HepG2 (cell line): ENCODE results near the gene TEKT5. TPM values are rescaled to one million over a fixed set of nuclear protein-coding genes. Genes with fewer than 3 reads are reported as not detected.

Experiments used
- CC2D1A ChIP-seq: sonication (generic); formaldehyde crosslinking; IDR thresholded peaks from 2 replicates; pipeline ENCODE4 v1.8.1; 2023; ENCODE audit warnings: mild to moderate bottlenecking, missing genetic modification reagents
- DNMT3B ChIP-seq: conservative IDR thresholded peaks from 2 replicates; pipeline ENCODE4 v1.6.1; 2016; ENCODE audit warnings: missing biosample characterization, control low read depth
- KLF16 ChIP-seq, 2 experiments: sonication (generic) in 1 of 2; formaldehyde crosslinking in 1 of 2; IDR thresholded peaks; 2 replicates each; pipeline versions ENCODE4 v1.6.1 to v1.8.0; 2016 to 2023; ENCODE audit warnings: missing genetic modification reagents in 2 of 2, missing compliant biosample characterization in 1 of 2
- MAFK ChIP-seq, 2 experiments: IDR thresholded peaks in 1 of 2; conservative IDR thresholded peaks in 1 of 2; 2 replicates each; pipeline ENCODE4 v1.6.1; 2011; ENCODE audit warnings: improper control_type of control experiment in 2 of 2, low read length in 2 of 2
- MED13 ChIP-seq: sonication (generic); formaldehyde crosslinking; IDR thresholded peaks from 2 replicates; pipeline ENCODE4 v1.5.0; 2020; ENCODE audit warnings: missing genetic modification reagents
- MYC ChIP-seq: sonication (generic); formaldehyde crosslinking; IDR thresholded peaks from 2 replicates; pipeline ENCODE4 v1.9.0; 2021; ENCODE audit warnings: missing genetic modification reagents, borderline replicate concordance
- NCOA2 ChIP-seq: sonication (generic); formaldehyde crosslinking; IDR thresholded peaks from 2 replicates; pipeline ENCODE4 v1.8.0; 2022; ENCODE audit warnings: inconsistent platforms
- NFYC ChIP-seq: IDR thresholded peaks from 2 replicates; pipeline ENCODE4 v1.6.1; 2016; ENCODE audit warnings: missing genetic modification reagents, missing compliant biosample characterization
- NPAS2 ChIP-seq: sonication (generic); formaldehyde crosslinking; IDR thresholded peaks from 2 replicates; pipeline ENCODE4 v1.8.0; 2022; ENCODE audit warnings: mild to moderate bottlenecking, missing genetic modification reagents, borderline replicate concordance
- PITX1 ChIP-seq: sonication (generic); formaldehyde crosslinking; IDR thresholded peaks from 2 replicates; pipeline ENCODE4 v1.5.1; 2020; ENCODE audit warnings: mild to moderate bottlenecking, missing genetic modification reagents
- POGZ ChIP-seq: sonication (generic); formaldehyde crosslinking; IDR thresholded peaks from 2 replicates; pipeline ENCODE4 v1.4.0; 2020; ENCODE audit warnings: mild to moderate bottlenecking, missing genetic modification reagents
- PRPF4 ChIP-seq: fragments of 200-400 bp; formaldehyde crosslinking; IDR thresholded peaks from 2 replicates; pipeline ENCODE4 v1.6.1; 2016; ENCODE audit warnings: low read length, low read depth; ENCODE audit not compliant: poor library complexity, severe bottlenecking
- SOX6 ChIP-seq, 2 experiments: fragments of 450-650 bp in 1 of 2; sonication (generic) in 1 of 2; formaldehyde crosslinking in 1 of 2; IDR thresholded peaks; 2 replicates each; pipeline versions ENCODE4 v1.4.0 to v1.6.1; 2017 to 2020; ENCODE audit warnings: antibody characterized with exemption in 1 of 2, mild to moderate bottlenecking in 1 of 2, missing genetic modification reagents in 1 of 2
- STAT5B ChIP-seq: sonication (generic); formaldehyde crosslinking; IDR thresholded peaks from 2 replicates; pipeline ENCODE4 v1.4.0; 2020; ENCODE audit warnings: missing genetic modification reagents
- TBX3 ChIP-seq: fragments of 450-650 bp; IDR thresholded peaks from 2 replicates; pipeline ENCODE4 v1.6.1; 2017; ENCODE audit warnings: antibody characterized with exemption, mild to moderate bottlenecking, inconsistent platforms, borderline replicate concordance
- TEAD3 ChIP-seq: optimal IDR thresholded peaks from 2 replicates; pipeline ENCODE3; 2016; ENCODE audit warnings: borderline replicate concordance
- ZNF350 ChIP-seq: sonication (generic); formaldehyde crosslinking; IDR thresholded peaks from 2 replicates; pipeline ENCODE4 v1.4.0; 2020; ENCODE audit warnings: mild to moderate bottlenecking, low read depth, missing genetic modification reagents, borderline replicate concordance
- ZNF431 ChIP-seq: sonication (generic); formaldehyde crosslinking; IDR thresholded peaks from 2 replicates; pipeline ENCODE4 v1.9.0; 2022; ENCODE audit warnings: missing genetic modification reagents, low read depth, mild to moderate bottlenecking, borderline replicate concordance
- ZNF569 ChIP-seq: sonication (generic); formaldehyde crosslinking; IDR thresholded peaks from 2 replicates; pipeline ENCODE4 v1.5.0; 2020; ENCODE audit warnings: mild to moderate bottlenecking, missing genetic modification reagents, moderate library complexity, borderline replicate concordance
- ZNF83 ChIP-seq: sonication (generic); formaldehyde crosslinking; IDR thresholded peaks from 2 replicates; pipeline ENCODE4 v1.4.0; 2020; ENCODE audit warnings: missing genetic modification reagents, mild to moderate bottlenecking, borderline replicate concordance
- polyA plus RNA-seq, 8 experiments: library from polyadenylated mRNA; depleted of rRNA in 3 of 8; stranded (reverse) in 7 of 8; unstranded in 1 of 8; fragments of >200 nt; fragmentation: Illumina TruSeq in 4 of 8; extraction: Trizol in 4 of 8; gene quantifications; 2 replicates each; pipeline versions ENCODE4 v1.2.1 to v1.2.3, GENCODE V29; 2011 to 2016; ENCODE audit warnings: low read depth in 4 of 8, missing spikeins in 1 of 8, mixed read lengths in 1 of 8; ENCODE audit not compliant: insufficient read depth in 1 of 8
- total RNA-seq, 5 experiments: library from RNA; depleted of rRNA; stranded (reverse); fragments of >200 nt; fragmentation: Illumina TruSeq; extraction: Trizol; gene quantifications; 2 replicates each; pipeline ENCODE4 v1.2.3, GENCODE V29; 2016; ENCODE audit warnings: low read depth in 1 of 5
- TF ChIP-seq, protein P1 (sequence below): sonication (generic); formaldehyde crosslinking; IDR thresholded peaks from 2 replicates; pipeline ENCODE4 v1.8.0; 2022; ENCODE audit warnings: low read depth, missing genetic modification reagents
- TF ChIP-seq, protein P2 (sequence below): sonication (generic); formaldehyde crosslinking; IDR thresholded peaks from 2 replicates; pipeline ENCODE4 v1.5.1; 2020; ENCODE audit warnings: missing genetic modification reagents, mild to moderate bottlenecking, borderline replicate concordance
- TF ChIP-seq, protein P3 (sequence below): sonication (generic); formaldehyde crosslinking; conservative IDR thresholded peaks from 2 replicates; pipeline ENCODE4 v1.4.0; 2020; ENCODE audit warnings: mild to moderate bottlenecking, missing genetic modification reagents, moderate library complexity

Gene TEKT5
- total and polyA plus RNA-seq, 2 of the 13 experiments (the other 11 are each of a cell fraction or from before 2014, with no cell fraction given): 0.16 TPM; not detected in 1

DNA sequence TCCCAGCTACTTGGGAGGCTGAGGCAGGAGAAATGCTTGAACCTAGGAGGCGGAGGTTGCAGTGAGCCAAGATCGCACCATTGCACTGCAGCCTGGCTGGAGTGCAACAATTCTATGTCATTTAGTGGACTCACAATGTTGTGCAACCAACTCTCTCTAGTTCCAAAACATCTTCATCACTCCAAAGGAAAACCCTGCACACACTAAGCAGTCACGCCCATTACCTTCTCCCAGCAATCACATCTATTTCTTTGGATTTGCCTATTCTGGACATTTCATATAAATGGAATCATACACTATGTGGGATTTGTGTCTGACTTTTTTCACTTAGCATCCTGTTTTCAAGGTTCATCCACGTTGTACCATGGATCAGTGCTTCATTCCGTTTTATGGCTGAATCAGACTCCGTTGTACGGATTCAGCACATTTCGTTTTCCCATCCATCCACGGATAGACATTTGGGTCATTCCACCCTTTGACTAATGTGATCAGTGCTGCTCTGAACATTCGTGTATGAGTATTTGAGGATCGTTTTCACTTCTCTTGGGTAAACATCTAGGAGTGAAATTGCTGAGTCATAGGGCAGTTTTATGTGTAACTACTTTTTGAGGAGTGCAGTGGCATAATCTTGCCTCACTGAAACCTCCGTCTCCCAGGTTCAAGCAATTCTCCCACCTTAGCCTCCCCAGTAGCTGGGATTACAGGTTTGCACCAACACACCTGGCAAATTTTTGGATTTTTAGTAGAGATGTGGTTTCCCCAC is 69.0 kb downstream of the TEKT5 start (continued):
- TF ChIP-seq ZNF350: no peak
- TF ChIP-seq NFYC (CRISPR knock-in tag): no peak
- TF ChIP-seq TEAD3 (CRISPR knock-in tag): peak; percentile 71
- no peak for TF ChIP-seq ZNF569 (CRISPR knock-in tag)
- no peak for TF ChIP-seq MYC (CRISPR knock-in tag)
- peak in 1 of 2 experiments; percentile 75; a peak in 1 of 4 replicates for TF ChIP-seq KLF16 (CRISPR knock-in tag; IDR thresholded peaks at IDR 0.05)
- peak; percentile 40; the same call in 1 of the 2 replicates for TF ChIP-seq TBX3
- TF ChIP-seq, protein P1, sequence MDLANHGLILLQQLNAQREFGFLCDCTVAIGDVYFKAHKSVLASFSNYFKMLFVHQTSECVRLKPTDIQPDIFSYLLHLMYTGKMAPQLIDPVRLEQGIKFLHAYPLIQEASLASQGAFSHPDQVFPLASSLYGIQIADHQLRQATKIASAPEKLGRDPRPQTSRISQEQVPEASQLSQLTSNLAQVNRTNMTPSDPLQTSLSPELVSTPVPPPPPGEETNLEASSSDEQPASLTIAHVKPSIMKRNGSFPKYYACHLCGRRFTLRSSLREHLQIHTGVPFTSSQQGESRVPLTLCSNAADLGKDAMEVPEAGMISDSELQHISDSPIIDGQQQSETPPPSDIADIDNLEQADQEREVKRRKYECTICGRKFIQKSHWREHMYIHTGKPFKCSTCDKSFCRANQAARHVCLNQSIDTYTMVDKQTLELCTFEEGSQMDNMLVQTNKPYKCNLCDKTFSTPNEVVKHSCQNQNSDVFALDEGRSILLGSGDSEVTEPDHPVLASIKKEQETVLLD: no peak
- TF ChIP-seq, protein P2, sequence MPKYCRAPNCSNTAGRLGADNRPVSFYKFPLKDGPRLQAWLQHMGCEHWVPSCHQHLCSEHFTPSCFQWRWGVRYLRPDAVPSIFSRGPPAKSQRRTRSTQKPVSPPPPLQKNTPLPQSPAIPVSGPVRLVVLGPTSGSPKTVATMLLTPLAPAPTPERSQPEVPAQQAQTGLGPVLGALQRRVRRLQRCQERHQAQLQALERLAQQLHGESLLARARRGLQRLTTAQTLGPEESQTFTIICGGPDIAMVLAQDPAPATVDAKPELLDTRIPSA (CRISPR knock-in tag): no peak
- TF ChIP-seq STAT5B (CRISPR knock-in tag): no peak
- TF ChIP-seq, protein P3, sequence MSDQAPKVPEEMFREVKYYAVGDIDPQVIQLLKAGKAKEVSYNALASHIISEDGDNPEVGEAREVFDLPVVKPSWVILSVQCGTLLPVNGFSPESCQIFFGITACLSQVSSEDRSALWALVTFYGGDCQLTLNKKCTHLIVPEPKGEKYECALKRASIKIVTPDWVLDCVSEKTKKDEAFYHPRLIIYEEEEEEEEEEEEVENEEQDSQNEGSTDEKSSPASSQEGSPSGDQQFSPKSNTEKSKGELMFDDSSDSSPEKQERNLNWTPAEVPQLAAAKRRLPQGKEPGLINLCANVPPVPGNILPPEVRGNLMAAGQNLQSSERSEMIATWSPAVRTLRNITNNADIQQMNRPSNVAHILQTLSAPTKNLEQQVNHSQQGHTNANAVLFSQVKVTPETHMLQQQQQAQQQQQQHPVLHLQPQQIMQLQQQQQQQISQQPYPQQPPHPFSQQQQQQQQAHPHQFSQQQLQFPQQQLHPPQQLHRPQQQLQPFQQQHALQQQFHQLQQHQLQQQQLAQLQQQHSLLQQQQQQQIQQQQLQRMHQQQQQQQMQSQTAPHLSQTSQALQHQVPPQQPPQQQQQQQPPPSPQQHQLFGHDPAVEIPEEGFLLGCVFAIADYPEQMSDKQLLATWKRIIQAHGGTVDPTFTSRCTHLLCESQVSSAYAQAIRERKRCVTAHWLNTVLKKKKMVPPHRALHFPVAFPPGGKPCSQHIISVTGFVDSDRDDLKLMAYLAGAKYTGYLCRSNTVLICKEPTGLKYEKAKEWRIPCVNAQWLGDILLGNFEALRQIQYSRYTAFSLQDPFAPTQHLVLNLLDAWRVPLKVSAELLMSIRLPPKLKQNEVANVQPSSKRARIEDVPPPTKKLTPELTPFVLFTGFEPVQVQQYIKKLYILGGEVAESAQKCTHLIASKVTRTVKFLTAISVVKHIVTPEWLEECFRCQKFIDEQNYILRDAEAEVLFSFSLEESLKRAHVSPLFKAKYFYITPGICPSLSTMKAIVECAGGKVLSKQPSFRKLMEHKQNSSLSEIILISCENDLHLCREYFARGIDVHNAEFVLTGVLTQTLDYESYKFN (CRISPR knock-in tag): peak; percentile 41
- no peak for TF ChIP-seq NPAS2 (CRISPR knock-in tag)
- no peak for TF ChIP-seq DNMT3B
- no peak for TF ChIP-seq ZNF83
- no peak for TF ChIP-seq PRPF4
- TF ChIP-seq POGZ (CRISPR knock-in tag): peak; percentile 54; the same call in 1 of the 2 replicates
- TF ChIP-seq CC2D1A: no peak
- TF ChIP-seq PITX1: peak; percentile 33; the same call in 1 of the 2 replicates
- no peak for TF ChIP-seq SOX6 (IDR thresholded peaks at IDR 0.05)
- TF ChIP-seq SOX6 (CRISPR knock-in tag; IDR thresholded peaks at IDR 0.05): no peak; the same call in 1 of the 2 replicates
- TF ChIP-seq MAFK (conservative IDR thresholded peaks at IDR 0.05 in 1 of 2, IDR thresholded peaks at IDR 0.05 in 1 of 2; ENCODE audit: low read length in 2 of 2): peak; percentile 98 to 99
- no peak for TF ChIP-seq MED13 (CRISPR knock-in tag)
- no peak for TF ChIP-seq ZNF431
- TF ChIP-seq NCOA2 (CRISPR knock-in tag): peak; percentile 19; the same call in 1 of the 2 replicates
